ENCODE measurements around the gene ZNF81.
A peak's percentile ranks its signal among the peaks of the same experiment; 100 is the strongest.
"Not testable (repeated sequence)": the region's sequence is repeated elsewhere in the genome, so short reads cannot be mapped to it uniquely, and the experiment has no call there.

The ZNF81 gene

DNA sequence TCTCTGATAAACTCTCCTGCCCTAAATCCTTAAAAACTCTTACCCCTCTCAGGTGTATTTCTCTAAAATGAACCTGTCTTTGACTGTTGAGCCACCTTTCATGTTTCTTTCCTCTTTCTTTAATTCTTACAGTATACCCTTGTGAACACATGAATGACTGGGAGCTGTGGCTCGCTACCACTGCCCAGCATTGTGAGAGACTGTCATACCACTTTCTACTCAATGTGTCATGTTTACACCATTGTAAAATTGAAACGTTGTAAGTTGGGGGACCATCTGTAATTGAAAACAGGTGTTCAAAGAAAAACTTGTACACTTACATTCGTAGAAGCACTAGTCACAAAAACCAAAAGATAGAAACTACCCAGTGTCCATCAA is 100.2 kb downstream of the ZNF81 start:
- DNase-seq = no peak

GRCh38 chrX:47940448-47940847 is 103.7 kb downstream of the ZNF81 start:
- DNase-seq = no peak

GRCh38 chrX:47941423-47941822 is 104.7 kb downstream of the ZNF81 start:
- DNase-seq = no peak

DNA sequence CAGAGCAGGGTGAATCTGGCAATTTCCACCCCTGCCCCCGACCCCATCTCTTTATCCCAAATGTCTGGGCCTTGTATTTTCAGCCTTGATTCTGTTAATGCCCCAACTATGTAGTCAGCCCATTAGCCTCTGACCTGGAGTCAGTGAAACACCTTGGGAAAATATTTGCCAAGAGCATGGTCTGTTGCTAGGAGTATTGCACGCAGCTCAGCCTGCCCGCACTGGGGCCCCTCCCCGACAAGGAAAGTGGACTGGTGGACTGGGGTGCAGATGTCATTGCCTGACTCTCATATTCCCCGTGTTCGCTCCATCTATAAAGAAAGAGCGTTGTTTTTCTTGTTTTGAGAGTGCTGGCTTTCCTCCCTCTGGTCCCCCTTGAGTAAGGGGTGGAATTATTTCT is 118.6 kb downstream of the ZNF81 start:
- DNase-seq = not testable (repeated sequence)

DNA sequence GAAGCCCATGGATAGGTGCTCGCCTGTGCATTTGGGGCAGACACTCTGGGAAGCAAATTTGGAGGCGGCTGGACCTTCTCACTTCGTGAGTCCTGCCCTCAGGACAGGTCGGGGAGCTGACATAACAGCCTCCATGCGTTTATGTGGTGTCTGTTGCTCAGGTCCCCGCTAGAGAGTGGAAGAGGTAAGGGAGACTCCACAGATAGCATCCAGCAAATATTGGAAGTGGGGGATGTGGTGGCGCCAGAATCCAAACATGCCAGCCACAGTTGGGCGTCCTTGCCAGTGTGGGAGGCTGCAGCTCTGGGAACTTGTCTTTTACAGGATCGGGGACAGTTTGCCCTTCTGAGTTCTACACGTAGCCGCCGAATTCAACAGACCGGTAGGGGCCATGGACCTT is 119.3 kb downstream of the ZNF81 start:
- no peak for DNase-seq

DNA sequence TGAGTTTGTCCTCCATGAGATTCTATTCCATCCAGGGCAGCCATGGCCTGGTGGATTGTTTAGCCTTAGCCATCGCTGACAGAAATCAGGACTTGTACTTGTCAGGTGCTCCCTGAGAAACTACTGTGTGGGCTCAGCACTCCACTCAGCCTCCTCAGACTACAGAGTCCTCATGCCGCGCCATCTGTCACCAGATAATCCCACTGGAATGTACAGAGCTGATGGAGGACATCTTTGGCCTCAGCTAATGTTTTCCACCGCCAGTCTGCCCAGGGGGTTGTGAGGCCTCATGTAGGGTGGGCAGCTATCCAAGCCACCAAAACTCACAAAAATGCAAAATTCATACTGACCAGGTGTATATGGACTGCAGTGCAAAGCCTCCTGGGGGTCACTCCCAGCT is 121.5 kb downstream of the ZNF81 start:
- not testable (repeated sequence) for DNase-seq

- DNase-seq = peak; percentile 1
Observed at GRCh38 chrX:47958761-47959342, 122.2 kb downstream of the ZNF81 start.

- DNase-seq = no peak
Observed at GRCh38 chrX:47960406-47960805, 123.7 kb downstream of the ZNF81 start.

GRCh38 chrX:47961830-47962229 is 125.1 kb downstream of the ZNF81 start:
- not testable (repeated sequence) for DNase-seq

DNA sequence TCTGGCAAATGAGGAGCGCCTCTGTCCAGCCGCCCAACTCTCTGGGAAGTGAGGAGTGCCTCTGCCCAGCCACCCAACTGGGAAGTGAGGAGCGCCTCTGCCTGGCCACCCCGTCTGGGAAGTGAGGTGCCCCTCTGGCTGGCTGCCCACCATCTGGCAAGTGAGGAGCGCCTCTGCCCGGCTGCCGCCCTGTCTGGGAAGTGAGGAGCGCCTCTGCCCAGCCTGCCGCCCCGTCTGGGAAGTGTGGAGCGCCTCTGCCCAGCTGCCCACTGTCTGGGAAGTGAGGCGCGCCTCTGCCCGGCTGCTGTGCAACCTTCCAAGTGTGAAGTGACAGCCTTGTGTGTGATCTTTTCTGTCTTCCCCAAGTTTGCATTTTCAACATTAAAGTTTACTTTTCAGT is 128.8 kb downstream of the ZNF81 start:
- not testable (repeated sequence) for DNase-seq
